Esophagus muscularis mucosa (tissue), 3 donors: ENCODE measurements around the gene IPO8.

ENCODE experiments used
- POLR2A ChIP-seq: fragments of 450-650 bp; IDR thresholded peaks from one replicate; pipeline ENCODE4 v1.6.1; 2017; ENCODE audit warnings: antibody characterized with exemption, moderate library complexity, mild to moderate bottlenecking, low read depth
- POLR2AphosphoS5 ChIP-seq, 2 donors: sonication (generic); formaldehyde crosslinking; IDR thresholded peaks; one replicate each; pipeline ENCODE4 v1.6.1; 2017; ENCODE audit warnings: antibody characterized with exemption in 2 of 2
- TF ChIP-seq, protein P1 (sequence below), 3 experiments: fragments of 200-600 bp in 2 of 3; fragments of 450-650 bp in 1 of 3; sonication (generic) in 2 of 3; IDR thresholded peaks; one replicate each; pipeline ENCODE4 v1.5.1; 2017 to 2019; ENCODE audit warnings: antibody characterized with exemption in 3 of 3, mild to moderate bottlenecking in 2 of 3, moderate library complexity in 1 of 3

DNA sequence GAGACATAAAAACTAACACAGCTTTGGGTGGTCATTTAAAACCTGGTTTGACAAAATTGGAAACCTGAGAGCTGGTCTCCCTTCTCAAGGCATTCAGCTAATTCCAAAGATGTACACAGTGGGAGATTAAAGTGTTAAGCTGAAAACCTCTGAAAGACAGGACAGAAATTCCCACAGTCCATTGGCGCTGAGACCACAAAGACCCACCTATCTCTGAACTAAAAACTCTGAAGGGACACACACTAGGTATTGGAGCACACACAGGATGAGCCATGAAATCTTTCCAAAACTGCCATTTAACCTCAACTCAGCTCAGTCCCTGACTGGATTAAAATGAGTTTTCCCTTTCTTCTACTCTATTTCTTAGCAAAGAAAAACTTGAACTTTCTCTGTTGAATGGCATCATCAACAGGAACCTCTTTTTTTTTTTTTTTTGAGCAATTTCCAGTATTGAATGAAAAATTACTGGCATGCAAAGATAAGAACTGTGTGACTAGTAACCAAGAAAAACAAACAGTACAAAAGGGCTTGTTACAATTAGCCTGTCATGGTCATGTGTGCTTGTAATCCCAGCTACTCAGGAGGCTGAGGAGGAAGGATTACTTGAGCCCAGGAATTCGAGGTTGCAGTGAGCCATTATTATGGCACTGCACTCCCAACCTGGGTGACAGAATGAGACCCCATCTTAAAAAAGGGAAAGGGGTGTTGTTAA lies 82.4 kb downstream of the IPO8 start:
- no peak for TF ChIP-seq POLR2AphosphoS5 (IDR thresholded peaks at IDR 0.05)
- TF ChIP-seq, protein P1, sequence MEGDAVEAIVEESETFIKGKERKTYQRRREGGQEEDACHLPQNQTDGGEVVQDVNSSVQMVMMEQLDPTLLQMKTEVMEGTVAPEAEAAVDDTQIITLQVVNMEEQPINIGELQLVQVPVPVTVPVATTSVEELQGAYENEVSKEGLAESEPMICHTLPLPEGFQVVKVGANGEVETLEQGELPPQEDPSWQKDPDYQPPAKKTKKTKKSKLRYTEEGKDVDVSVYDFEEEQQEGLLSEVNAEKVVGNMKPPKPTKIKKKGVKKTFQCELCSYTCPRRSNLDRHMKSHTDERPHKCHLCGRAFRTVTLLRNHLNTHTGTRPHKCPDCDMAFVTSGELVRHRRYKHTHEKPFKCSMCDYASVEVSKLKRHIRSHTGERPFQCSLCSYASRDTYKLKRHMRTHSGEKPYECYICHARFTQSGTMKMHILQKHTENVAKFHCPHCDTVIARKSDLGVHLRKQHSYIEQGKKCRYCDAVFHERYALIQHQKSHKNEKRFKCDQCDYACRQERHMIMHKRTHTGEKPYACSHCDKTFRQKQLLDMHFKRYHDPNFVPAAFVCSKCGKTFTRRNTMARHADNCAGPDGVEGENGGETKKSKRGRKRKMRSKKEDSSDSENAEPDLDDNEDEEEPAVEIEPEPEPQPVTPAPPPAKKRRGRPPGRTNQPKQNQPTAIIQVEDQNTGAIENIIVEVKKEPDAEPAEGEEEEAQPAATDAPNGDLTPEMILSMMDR (IDR thresholded peaks at IDR 0.05) = no peak
- TF ChIP-seq POLR2A = no peak
